A673 (cell line): Measurements from ENCODE around the gene FAM13A.

ENCODE experiments used
- EZH2 ChIP-seq: fragments of 200-600 bp; sonication (generic); IDR thresholded peaks from 2 replicates; pipeline ENCODE4 v1.6.1; 2017; ENCODE audit warnings: borderline replicate concordance, low read depth, mild to moderate bottlenecking, mixed read lengths, antibody characterized with exemption, low read length; ENCODE audit not compliant: poor library complexity, severe bottlenecking
- TF ChIP-seq, protein P1 (sequence below): fragments of 300-800, 200-600 bp; sonication (generic); conservative IDR thresholded peaks from 2 replicates; pipeline ENCODE4 v1.5.1; 2017; ENCODE audit warnings: low read depth, mild to moderate bottlenecking, antibody characterized with exemption, low read length, moderate library complexity, mixed read lengths

DNA sequence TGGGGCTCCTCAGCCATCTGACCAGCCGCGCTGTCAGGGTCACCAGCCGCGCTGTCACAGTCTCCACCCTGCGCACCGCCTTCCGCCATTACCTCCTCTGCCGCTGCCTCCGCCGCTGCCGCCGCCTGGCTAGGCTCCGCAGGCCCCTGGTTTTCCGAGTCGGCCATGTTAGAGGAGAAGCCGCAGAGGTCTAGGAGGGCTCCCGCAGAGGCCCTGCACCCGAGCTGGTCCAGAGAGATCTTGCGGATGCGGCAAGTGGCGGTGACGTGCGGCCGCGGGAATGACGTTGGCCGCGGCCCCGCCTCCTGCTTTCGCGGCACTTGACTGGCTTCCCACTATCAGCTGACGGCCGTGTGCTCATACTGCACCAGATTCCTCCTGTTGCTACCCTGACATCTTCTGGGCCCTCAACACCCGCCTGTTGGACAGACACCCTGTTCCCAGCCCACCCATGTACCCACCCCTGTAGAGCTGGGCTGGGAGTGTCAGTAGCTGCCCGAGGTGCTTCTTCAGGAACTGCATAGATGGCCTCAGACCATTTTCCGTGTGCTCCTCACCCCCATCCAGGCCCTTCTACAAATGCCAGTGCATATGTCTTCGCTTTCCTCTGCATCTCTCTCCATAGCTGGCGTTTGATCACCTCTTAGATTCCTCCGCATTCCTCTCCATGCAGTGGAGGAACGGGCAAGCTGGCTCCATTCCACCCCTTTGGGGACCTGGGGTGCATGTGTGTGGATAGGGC, 359.2 kb downstream of the FAM13A start, which contains the start of gene NAP1L5:
- TF ChIP-seq, protein P1, sequence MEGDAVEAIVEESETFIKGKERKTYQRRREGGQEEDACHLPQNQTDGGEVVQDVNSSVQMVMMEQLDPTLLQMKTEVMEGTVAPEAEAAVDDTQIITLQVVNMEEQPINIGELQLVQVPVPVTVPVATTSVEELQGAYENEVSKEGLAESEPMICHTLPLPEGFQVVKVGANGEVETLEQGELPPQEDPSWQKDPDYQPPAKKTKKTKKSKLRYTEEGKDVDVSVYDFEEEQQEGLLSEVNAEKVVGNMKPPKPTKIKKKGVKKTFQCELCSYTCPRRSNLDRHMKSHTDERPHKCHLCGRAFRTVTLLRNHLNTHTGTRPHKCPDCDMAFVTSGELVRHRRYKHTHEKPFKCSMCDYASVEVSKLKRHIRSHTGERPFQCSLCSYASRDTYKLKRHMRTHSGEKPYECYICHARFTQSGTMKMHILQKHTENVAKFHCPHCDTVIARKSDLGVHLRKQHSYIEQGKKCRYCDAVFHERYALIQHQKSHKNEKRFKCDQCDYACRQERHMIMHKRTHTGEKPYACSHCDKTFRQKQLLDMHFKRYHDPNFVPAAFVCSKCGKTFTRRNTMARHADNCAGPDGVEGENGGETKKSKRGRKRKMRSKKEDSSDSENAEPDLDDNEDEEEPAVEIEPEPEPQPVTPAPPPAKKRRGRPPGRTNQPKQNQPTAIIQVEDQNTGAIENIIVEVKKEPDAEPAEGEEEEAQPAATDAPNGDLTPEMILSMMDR = no peak
- TF ChIP-seq EZH2 = no peak
